Measurements from ENCODE around the gene GRM8.

GRM8 gene

GRCh38 chr7:126578338-126578737, 674.4 kb downstream of the GRM8 start:
- no peak for TF ChIP-seq CTCF (IDR thresholded peaks at IDR 0.05; ENCODE audit: low read depth, low read length)
- DNase-seq (ENCODE audit: extremely low read depth, low read depth), result no peak

- DNase-seq (ENCODE audit: extremely low read depth, low read depth), result no peak
- no peak for TF ChIP-seq CTCF (IDR thresholded peaks at IDR 0.05; ENCODE audit: low read depth, low read length)
Measured at GRCh38 chr7:126574276-126575250, 678.2 kb downstream of the GRM8 start.

GRCh38 chr7:126570845-126571244, 681.9 kb downstream of the GRM8 start:
- no peak for DNase-seq (ENCODE audit: extremely low read depth, low read depth)
- TF ChIP-seq CTCF (IDR thresholded peaks at IDR 0.05; ENCODE audit: low read depth, low read length), result no peak

GRCh38 chr7:126569402-126569801, 683.3 kb downstream of the GRM8 start:
- no peak for TF ChIP-seq CTCF (IDR thresholded peaks at IDR 0.05; ENCODE audit: low read depth, low read length)
- no peak for DNase-seq (ENCODE audit: extremely low read depth, low read depth)

GRCh38 chr7:126557271-126557670, 695.5 kb downstream of the GRM8 start:
- no peak for TF ChIP-seq CTCF (IDR thresholded peaks at IDR 0.05; ENCODE audit: low read depth, low read length)
- DNase-seq (ENCODE audit: extremely low read depth, low read depth), result no peak

- DNase-seq (ENCODE audit: extremely low read depth, low read depth), result no peak
Measured at GRCh38 chr7:126541406-126541805, 711.3 kb downstream of the GRM8 start.

More at GRCh38 chr7:126541406-126541805, 711.3 kb downstream of the GRM8 start:
- no peak for TF ChIP-seq CTCF (IDR thresholded peaks at IDR 0.05; ENCODE audit: low read depth, low read length)
